ENCODE results near the gene KIAA2012.
"Not testable (repeated sequence)": the region's sequence is repeated elsewhere in the genome, so short reads cannot be mapped to it uniquely, and the experiment has no call there.

The KIAA2012 gene

DNA sequence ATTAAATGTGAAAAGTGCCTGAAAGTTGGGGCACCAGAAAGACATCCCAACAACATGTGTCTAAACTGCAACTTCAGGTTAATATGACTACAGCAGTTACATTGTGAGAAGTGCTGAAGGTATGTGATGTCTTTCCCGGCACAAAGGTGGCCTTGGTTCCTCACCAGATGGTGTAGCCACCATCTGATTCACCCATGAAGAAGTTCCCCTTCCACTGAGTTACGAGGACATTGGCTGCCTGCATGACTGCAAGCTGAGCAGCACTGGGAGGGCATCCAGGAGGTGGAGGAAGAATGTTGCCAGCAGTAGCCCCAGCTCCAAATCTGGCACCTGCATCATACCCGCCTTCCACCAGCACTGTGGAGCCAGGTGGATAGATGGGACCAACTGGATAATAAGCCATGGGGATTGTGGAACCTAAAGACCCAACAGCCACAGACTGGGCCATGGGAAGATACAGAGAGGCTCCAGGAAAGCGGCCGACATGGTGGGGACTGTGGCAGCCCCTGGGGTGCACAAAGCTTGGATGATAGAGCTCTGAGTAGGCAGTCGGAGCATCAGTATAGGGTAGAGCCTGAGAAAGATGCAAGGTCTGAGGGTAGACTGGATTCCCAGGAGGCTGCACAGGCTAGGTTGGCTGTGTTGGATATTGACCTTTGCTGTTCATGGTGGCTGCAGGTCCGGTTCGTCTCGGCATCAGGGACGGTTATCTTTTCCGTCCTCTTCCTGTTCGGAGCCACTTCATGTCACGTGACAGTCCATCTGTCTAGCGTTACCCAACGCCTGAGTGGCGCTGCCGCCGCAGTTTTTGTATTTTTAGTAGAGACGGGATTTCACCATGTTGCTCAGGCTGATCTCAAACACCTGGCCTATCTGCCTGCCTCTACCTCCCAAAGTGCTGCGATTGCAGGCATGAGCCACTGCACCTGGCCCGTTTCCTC is 128.4 kb downstream of the KIAA2012 start:
- DNase-seq = no peak

DNA sequence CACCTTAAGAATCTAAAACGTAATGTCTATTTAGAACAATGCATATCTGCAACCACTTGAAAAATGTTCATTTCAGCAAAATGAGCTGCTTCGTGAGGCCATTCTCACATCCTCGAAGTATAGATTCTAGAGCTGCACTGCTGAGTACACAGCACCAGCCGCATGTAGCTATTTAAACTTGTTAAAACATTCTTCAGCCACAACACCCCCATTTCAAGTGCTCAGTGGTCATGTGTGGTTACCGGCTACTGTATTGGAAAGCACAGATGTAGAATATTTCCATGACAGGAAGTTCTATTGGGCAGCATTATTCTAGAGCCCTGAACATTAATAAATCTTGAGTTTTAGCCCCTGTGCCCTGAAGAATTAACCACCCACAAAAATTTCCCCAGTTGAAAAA is 130.3 kb downstream of the KIAA2012 start:
- DNase-seq = no peak

DNA sequence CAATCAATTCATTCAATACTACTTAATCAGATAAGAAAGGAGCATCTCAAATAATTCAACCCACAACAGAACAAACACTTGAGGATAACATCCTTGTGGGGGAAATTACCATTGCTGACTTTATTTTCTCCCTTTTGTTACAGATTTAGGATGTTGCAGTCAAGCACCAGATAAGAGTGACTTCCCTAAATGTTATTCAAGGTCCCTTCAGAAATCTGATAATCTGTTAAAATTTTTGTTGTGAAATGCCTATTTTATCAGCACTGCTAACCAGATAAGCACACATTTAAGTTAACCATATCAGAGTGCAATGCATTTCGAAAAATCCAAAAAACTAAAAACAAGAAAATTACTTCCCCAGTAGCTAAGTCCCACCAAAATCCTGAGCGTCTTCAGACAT is 131.8 kb downstream of the KIAA2012 start:
- DNase-seq = no peak

DNA sequence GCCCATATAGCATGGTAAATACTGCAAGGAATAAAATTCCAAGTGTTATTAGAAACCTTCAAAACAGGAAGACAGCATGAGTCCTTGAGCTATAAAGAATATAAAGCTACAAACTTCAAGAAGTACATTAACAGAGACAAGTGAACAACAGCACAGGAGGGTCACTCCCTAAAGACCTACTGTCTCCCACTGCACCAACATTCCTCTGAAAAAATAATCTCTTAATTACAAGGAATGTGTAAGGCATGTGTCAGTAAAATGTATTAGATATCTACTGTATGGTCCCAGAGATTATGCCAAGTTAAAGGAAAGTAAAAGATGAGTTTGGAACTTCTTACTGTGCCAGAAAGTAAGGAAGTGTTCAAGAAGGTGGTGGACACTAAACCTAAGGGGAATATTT is 135.5 kb downstream of the KIAA2012 start:
- DNase-seq = no peak

DNA sequence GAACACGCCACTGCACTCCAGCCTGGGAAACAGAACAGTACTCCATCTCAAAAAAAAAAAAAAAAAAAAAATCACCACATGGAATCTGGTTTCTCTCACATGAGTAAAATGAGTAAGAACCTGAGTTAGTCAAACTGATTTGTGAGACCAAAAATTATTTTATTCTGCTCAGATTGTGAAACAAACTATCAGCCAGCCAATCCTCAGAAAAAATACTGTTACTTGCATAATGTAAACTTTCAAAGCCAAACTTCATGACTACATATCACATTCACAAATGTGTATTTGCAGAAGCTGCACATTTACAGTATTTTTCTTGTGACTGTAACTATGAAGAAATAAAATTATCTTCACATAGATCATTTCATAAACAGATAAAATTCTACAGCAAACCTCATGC is 142.1 kb downstream of the KIAA2012 start:
- DNase-seq = no peak

DNA sequence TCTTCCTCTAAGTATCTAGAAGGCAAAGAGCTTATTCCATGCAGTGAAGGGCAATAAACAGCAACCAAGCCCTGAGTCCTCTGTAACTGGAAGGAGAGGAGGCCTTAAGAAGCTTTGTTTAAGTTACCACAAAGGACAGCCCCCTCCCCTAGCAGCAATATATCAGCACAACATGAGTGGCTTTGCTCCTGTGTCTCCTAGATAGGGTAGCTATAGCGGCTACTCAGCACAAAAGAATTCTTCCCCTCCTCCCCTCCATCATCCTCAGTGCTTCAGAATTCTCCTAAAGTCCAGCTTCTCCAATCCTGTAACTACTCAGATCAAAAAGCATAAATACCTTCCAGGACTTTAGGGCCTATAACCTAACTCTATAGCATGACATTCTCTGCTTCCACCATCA is 148.8 kb downstream of the KIAA2012 start:
- DNase-seq = no peak

DNA sequence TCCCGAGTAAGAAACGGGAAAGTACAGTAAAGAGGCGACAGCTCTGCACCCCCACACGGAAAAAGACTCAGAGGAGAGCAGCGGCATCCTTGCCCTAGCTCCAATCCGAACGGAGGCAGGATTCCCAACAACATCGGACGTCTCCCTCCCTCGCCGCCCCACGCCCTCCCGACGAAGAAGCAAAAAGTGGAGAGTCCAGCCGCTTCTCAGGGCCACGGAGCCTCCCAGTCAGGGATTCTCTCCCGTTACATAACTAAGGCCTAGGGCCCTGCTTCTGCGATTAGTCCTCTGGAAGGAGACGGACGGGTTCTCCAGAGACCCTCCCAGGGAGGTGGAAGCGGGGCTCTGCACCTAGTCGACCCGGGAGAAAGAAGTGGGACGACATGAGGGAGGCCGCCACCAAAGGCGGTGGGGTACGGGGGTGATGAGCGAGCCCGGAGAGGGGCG is 164.8 kb downstream of the KIAA2012 start:
- DNase-seq = peak; percentile 53 to 58

DNA sequence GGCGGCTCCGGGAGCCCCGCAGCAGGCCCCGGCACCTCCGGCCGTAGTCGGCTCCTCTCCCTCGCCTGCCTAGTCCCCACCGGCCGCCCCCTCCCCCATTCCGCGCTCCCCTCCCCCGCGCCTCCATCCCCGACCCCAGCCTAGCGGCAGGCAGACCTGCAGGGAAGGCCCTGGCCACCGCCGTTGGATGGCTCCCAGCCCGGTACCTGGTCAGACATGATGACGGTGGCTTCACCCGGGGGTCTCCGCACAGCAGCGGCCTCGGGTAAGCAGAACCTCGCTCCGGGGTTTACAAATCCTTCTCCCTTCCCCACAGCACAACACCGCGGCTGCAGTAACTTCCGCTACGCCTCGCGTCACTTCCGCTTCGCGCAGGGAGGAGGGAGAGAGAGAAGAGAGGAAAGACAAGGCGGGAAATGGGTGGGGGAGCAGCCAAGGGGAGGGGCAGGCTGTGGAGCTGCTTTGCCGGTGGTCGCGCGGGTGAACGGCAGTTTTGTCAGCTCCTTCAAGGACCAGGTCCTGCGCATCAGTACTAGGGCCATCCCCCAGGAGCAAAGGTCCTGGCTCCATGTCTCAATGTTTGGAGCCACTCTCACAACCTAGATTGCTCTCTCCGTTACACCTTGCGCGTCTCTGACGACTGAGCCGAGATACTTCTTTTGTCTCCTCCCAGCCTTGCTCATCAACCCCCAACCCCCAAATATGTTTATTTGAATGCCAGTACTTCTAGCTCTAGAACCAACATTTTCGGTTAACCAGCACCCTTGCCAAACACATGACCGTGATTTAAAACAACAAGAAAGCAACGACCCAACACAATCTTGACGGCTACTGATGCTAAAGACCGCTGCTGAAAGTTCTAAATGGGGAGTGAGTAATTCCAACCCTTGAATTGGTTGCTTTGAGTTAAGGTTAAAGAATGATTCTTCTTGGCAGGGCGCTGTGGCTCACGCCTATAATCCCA is 165.5 kb downstream of the KIAA2012 start, which contains the start of gene SUMO1:
Gene SUMO1 (minus strand): TSS at position 364 of the 964 bp plus-strand sequence. CDS start 146 bp downstream, at position 218.
- peak; percentile 80 to 92 for DNase-seq

DNA sequence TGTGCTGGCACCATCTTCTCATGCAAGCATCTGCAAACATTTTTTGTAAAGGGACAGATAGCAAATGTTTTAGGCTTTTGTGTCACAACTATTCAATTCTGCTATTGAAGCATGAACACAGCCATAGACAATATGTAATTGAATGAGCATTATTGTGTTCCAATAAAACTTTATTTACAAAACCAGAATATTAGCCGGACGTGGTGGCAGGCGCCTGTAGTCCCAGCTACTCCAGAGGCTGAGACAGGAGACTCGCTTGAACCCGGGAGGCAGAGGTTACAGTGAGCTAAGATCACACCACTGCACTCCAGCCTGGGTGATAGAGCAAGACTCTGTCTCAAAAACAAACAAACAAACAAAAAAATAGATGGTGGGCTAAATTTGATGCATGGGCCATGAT is 174.7 kb downstream of the KIAA2012 start:
- not testable (repeated sequence) for DNase-seq

DNA sequence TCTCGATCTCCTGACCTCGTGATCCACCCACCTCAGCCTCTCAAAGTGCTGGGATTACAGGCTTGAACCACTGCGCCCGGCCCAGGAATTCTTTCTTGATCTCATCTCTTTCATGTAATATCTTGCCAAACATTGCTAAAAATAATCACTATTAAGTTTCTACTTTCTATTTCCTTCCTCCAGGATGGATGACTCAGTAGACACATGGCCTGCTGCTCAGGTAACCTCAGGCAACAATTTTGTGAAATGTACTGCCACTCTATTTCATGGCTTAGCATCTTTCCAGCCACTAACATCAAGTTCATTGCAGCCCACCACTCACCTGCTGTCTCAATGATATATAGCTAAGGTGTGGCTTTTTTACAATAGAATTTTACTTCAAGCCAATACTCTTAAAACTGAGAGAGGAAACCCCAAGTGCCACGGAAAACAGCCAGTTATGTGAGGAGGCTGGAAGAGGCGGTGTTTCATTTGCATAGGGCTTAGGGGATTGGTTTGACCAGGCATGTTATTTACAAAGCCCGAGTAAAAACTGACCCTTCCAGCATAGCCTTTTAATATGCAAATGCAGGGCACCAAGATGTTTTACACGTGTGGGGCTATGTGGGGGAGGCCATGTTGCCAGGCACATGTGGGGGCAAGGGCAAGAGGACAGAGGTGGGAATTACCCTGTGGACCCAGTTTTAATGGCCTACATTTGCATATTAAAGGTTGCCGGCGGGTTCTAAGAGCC is 176.6 kb downstream of the KIAA2012 start:
- DNase-seq = no peak

DNA sequence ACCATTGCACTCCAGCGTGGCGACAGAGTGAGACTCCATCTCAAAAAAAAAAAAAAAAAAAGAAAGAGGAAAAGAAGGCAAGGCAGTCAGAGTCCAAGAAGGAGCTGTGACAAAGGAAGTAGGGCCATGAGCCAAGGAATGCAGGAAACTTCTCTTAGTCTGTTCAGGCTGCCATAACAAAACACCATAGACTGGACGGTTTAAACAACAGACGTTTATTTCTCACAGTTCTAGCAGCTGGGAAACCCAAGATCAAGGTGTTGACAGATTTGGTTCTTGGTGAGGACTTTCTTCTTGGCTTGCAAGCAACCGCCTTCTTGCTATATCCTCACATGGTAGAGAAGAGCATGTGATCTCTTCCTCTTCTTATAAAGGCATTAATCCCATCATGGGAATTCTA is 178.4 kb downstream of the KIAA2012 start:
- no peak for DNase-seq

All from inflammatory macrophage treated with lipopolysaccharide for 1 hour (primary cell).